HEK293T (cell line): ENCODE data around the gene NODAL.

Experiments used
- ARNT ChIP-seq: fragments of 450-650 bp; IDR thresholded peaks from 2 replicates; pipeline ENCODE4 v1.6.1; 2017; ENCODE audit warnings: mild to moderate bottlenecking
- ELF4 ChIP-seq: fragments of 450-650 bp; IDR thresholded peaks from 2 replicates; pipeline ENCODE4 v1.6.1; 2017; ENCODE audit warnings: antibody characterized with exemption
- FOXA1 ChIP-seq: fragments of 450-650 bp; IDR thresholded peaks from 2 replicates; pipeline ENCODE4 v1.6.1; 2016; ENCODE audit warnings: mild to moderate bottlenecking
- FOXK2 ChIP-seq: fragments of 450-650 bp; IDR thresholded peaks from 2 replicates; pipeline ENCODE4 v1.6.1; 2016; ENCODE audit warnings: mild to moderate bottlenecking
- FOXM1 ChIP-seq: fragments of 450-650 bp; IDR thresholded peaks from 2 replicates; pipeline ENCODE4 v1.6.1; 2017; ENCODE audit warnings: mild to moderate bottlenecking, borderline replicate concordance
- L3MBTL2 ChIP-seq: fragments of 450-650 bp; conservative IDR thresholded peaks from 2 replicates; pipeline ENCODE4 v1.6.1; 2016; ENCODE audit warnings: mild to moderate bottlenecking
- LEF1 ChIP-seq: fragments of 450-650 bp; IDR thresholded peaks from 2 replicates; pipeline ENCODE4 v1.6.1; 2017; ENCODE audit warnings: mild to moderate bottlenecking, borderline replicate concordance
- PKNOX1 ChIP-seq: fragments of 450-650 bp; IDR thresholded peaks from 2 replicates; pipeline ENCODE4 v1.6.1; 2016
- SP1 ChIP-seq: fragments of 450-650 bp; IDR thresholded peaks from 2 replicates; pipeline ENCODE4 v1.6.1; 2017
- TARDBP ChIP-seq: fragments of 450-650 bp; IDR thresholded peaks from 2 replicates; pipeline ENCODE4 v1.6.1; 2016

GRCh38 chr10:70478191-70479164 is 37.0 kb upstream of the NODAL start, which contains the start of gene PALD1:
- TF ChIP-seq SP1 (no peak), TARDBP (no peak), ARNT (peak; percentile 42; the same call in 1 of the 2 replicates), PKNOX1 (peak; percentile 89), LEF1 (no peak), L3MBTL2 (peak; percentile 61; the same call in 1 of the 2 replicates), ELF4 (no peak), FOXK2 (no peak), FOXA1 (no peak), FOXM1 (peak; percentile 74; the same call in 1 of the 2 replicates)
